C4-2B (cell line): Measurements from ENCODE around the gene ADIPOR2.

ENCODE experiments used
- CTCF ChIP-seq: fragments of 450-650 bp; conservative IDR thresholded peaks from 2 replicates; pipeline ENCODE4 v1.5.1; 2017; ENCODE audit warnings: mild to moderate bottlenecking
- ZFX ChIP-seq: fragments of 450-650 bp; IDR thresholded peaks from 2 replicates; pipeline ENCODE4 v1.6.1; 2017

GRCh38 chr12:1661553-1662335 lies 29.1 kb upstream of the ADIPOR2 start:
- TF ChIP-seq CTCF: no peak
- no peak for TF ChIP-seq ZFX
